Right lobe of liver (tissue), 6 donors: ENCODE results near the gene MUC5B. TPM values are rescaled to one million over a fixed set of nuclear protein-coding genes. Genes with fewer than 3 reads are reported as not detected.

Source experiments
- ATAC-seq, 4 donors: fragments of 200-7000 bp; cut with Tn5 transposase; one replicate each; pipeline ENCODE4 v1.9.1; 2020; ENCODE audit warnings: mild to moderate bottlenecking in 4 of 4, moderate library complexity in 4 of 4
- DNase-seq, 3 donors: peaks; one replicate each; pipeline ENCODE4 v3.0.0-alpha.2; 2020
- H3K27ac ChIP-seq, 3 donors: fragments of 200-600 bp; one replicate each; pipeline ENCODE4 v1.8.0; 2022
- H3K27me3 ChIP-seq, 2 donors: fragments of 200-600 bp; one replicate each; pipeline ENCODE4 v1.8.0; 2022
- H3K36me3 ChIP-seq, 4 donors: fragments of 200-600 bp; sonication (generic) in 1 of 4; one replicate each; pipeline versions ENCODE4 v1.5.1 to v1.8.0; 2017 to 2022; ENCODE audit warnings: control low read depth in 1 of 4
- H3K4me1 ChIP-seq, 4 donors: fragments of 200-600 bp; sonication (generic) in 1 of 4; one replicate each; pipeline versions ENCODE4 v1.5.1 to v1.8.0; 2017 to 2022; ENCODE audit warnings: control low read depth in 1 of 4
- H3K4me3 ChIP-seq, 3 donors: fragments of 200-600 bp; one replicate each; pipeline ENCODE4 v1.8.0; 2022
- H3K9me3 ChIP-seq, 4 donors: fragments of 200-600 bp; sonication (generic) in 1 of 4; one replicate each; pipeline versions ENCODE4 v1.5.1 to v1.8.0; 2017 to 2022; ENCODE audit warnings: control low read depth in 1 of 4
- POLR2A ChIP-seq: fragments of 450-650 bp; IDR thresholded peaks from one replicate; pipeline ENCODE4 v1.6.1; 2017; ENCODE audit warnings: antibody characterized with exemption, mild to moderate bottlenecking
- WGBS: methylation state at CpG from one replicate; pipeline ENCODE4 v1.1.6; 2018; ENCODE audit warnings: low coverage, low lambda C conversion rate; ENCODE audit not compliant: insufficient coverage; ENCODE audit errors: missing lambda C conversion rate; 5-methylcytosine and 5-hydroxymethylcytosine counted together
- intact Hi-C, 2 donors: fragments of 100-400 bp; cut with DNase I; formaldehyde crosslinking; loops; one replicate each; pipeline versions ENCODE4 v1.11.2 to v1.14.1; 2022
- total RNA-seq, 6 experiments: library from RNA; depleted of rRNA in 2 of 6; stranded (reverse); fragments of >200 nt in 2 of 6; fragmentation: NEBNext Ultra II Directional in 3 of 6; extraction: Animal tissue kit (Norgen Biotek cat#: 25700) in 3 of 6; gene quantifications; one replicate each; pipeline versions ENCODE4 v1.1.0 to v1.2.4, GENCODE V29; 2016 to 2023
- TF ChIP-seq, protein P1 (sequence below), 4 donors: fragments of 200-600 bp in 3 of 4; fragments of 450-650 bp in 1 of 4; IDR thresholded peaks; one replicate each; pipeline versions ENCODE4 v1.5.1 to v1.8.0; 2016 to 2022; ENCODE audit warnings: antibody characterized with exemption in 4 of 4, mild to moderate bottlenecking in 2 of 4
- donor health status: DM: no; HTN: yes; CAD: no.
- donor health status: DM: no; HTN: no; CAD: no.
- donor health status: DM: no; HTN: no; CAD: no.
- donor health status: DM: no; HTN: yes; CAD: no.
- donor health status: DM: no; HTN: yes; CAD: no.

Gene MUC5B
- total RNA-seq, 6 experiments from 2014 or later = 0.06 to 3.7 (median 0.78) TPM

DNA sequence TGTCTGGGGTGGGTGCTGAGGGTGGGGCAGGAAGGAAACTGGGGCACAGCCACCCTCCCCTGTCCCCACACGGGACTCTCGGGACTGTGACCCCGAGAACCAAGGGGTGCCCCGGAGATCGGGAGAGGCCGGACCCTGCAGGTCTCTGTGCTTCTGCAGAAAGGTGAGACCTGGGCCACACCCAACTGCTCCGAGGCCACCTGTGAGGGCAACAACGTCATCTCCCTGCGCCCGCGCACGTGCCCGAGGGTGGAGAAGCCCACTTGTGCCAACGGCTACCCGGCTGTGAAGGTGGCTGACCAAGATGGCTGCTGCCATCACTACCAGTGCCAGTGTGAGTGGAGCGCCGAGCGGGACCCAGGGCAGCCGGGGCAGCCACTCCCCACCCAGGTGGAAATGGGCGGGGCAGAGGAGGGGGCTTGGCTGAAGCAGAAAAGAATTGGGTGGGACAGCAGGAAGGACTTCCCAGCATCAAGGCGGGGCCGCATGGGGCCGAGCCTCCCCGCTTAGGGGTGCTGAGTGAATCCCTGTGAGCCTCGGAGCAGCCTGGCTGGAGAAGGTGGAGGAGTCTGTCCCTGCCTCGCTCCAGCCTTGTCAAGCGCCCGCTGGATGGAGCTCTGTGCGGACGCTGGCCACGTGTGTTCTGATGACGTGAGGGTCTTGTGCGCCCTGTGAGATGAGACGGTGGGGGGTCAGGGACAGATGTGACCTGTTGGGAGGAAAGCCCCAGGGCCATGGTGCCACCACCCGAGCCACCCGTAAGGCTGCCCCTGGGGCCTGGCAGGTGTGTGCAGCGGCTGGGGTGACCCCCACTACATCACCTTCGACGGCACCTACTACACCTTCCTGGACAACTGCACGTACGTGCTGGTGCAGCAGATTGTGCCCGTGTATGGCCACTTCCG is 29.3 kb upstream of the MUC5B start:
- peak in 2 of 3 donors; percentile 16 to 53 for DNase-seq
- Histone ChIP-seq H3K9me3 (no peaks in the 10 kb centered on the region), H3K4me3 (no peak overlapping the region), H3K4me1 (no peaks in the 10 kb centered on the region), H3K27me3 (no peaks in the 10 kb centered on the region), H3K36me3 (no peaks in the 10 kb centered on the region), H3K27ac (no peak overlapping the region)
- intact Hi-C loops = no loop called here
- no peak for ATAC-seq
- TF ChIP-seq, protein P1, sequence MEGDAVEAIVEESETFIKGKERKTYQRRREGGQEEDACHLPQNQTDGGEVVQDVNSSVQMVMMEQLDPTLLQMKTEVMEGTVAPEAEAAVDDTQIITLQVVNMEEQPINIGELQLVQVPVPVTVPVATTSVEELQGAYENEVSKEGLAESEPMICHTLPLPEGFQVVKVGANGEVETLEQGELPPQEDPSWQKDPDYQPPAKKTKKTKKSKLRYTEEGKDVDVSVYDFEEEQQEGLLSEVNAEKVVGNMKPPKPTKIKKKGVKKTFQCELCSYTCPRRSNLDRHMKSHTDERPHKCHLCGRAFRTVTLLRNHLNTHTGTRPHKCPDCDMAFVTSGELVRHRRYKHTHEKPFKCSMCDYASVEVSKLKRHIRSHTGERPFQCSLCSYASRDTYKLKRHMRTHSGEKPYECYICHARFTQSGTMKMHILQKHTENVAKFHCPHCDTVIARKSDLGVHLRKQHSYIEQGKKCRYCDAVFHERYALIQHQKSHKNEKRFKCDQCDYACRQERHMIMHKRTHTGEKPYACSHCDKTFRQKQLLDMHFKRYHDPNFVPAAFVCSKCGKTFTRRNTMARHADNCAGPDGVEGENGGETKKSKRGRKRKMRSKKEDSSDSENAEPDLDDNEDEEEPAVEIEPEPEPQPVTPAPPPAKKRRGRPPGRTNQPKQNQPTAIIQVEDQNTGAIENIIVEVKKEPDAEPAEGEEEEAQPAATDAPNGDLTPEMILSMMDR (IDR thresholded peaks at IDR 0.05) = no peak
- TF ChIP-seq POLR2A = no peak
- WGBS = 69% methylated on average over 6 of the region's 43 CpGs

DNA sequence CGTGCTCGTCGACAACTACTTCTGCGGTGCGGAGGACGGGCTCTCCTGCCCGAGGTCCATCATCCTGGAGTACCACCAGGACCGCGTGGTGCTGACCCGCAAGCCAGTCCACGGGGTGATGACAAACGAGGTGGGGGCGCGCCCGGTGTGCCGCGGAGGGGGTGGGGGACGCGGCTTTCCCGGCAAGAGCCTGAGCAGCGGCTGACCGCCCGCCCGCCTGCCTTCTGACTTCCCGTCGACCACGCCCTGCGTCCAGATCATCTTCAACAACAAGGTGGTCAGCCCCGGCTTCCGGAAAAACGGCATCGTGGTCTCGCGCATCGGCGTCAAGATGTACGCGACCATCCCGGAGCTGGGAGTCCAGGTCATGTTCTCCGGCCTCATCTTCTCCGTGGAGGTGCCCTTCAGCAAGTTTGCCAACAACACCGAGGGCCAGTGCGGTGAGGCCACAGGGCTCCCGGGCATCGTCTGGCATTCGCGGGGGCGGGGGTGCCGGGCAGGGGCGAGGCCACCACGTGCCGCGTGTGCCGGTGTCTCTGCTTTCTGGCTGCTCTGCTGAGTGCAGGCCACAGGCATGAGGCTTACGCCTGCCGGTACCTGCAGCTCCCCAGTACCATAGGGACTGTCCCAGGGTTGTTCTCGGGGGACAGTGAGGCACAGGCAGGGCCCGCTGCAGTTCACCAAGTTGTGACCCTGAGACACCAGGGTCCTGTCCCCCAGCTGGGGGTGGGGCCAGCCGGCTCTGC is 28.5 kb upstream of the MUC5B start:
- TF ChIP-seq, protein P1 (IDR thresholded peaks at IDR 0.05) = no peak
- TF ChIP-seq POLR2A = no peak

DNA sequence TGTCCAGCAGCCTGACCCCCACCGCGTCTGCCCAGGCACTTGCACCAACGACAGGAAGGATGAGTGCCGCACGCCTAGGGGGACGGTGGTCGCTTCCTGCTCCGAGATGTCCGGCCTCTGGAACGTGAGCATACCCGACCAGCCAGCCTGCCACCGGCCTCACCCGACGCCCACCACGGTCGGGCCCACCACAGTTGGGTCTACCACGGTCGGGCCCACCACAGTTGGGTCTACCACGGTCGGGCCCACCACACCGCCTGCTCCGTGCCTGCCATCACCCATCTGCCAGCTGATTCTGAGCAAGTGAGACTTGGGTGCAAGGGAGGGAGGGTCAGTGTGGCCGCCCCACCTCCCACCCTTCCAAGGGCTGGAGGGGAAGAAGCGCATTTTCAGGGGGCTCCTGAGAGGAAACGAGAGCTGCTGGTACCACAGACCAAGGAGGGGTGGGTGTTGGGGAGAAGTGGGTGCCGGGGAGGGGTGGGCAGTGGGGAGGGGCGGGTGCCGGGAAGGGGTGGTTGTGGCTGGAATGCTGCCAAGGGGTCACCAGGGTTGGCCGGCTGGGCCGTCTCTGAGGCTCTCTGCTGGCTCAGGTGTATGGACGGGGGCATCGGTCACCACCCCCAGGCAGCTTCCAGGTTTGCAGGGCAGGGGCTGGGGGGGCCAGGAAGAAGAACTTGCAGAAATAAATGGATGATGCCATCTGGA is 27.7 kb upstream of the MUC5B start:
- H3K36me3 ChIP-seq = no peaks in the 10 kb centered on the region
- no peaks in the 10 kb centered on the region for H3K9me3 ChIP-seq
- WGBS = 88% methylated on average over 10 of the region's 32 CpGs
- no peak for TF ChIP-seq POLR2A
- TF ChIP-seq, protein P1 (IDR thresholded peaks at IDR 0.05) = no peak
- no peak overlapping the region for H3K4me3 ChIP-seq
- no peak for ATAC-seq
- peak; percentile 19 to 52 (median 21) for DNase-seq
- intact Hi-C loops = no loop called here
- H3K27me3 ChIP-seq = no peaks in the 10 kb centered on the region
- no peak overlapping the region for H3K27ac ChIP-seq
- no peaks in the 10 kb centered on the region for H3K4me1 ChIP-seq

More for the DNA sequence above, 28.5 kb upstream of the MUC5B start:
- Histone ChIP-seq H3K27ac (no peak overlapping the region), H3K36me3 (no peaks in the 10 kb centered on the region), H3K27me3 (no peaks in the 10 kb centered on the region), H3K4me3 (no peak overlapping the region), H3K9me3 (no peaks in the 10 kb centered on the region), H3K4me1 (no peaks in the 10 kb centered on the region)
- DNase-seq (peak in 2 of 3 donors; percentile 7 to 50), ATAC-seq (no peak)
- WGBS = no CpG with 5 or more reads among the region's 59 CpGs
- intact Hi-C loops = no loop called here

DNA sequence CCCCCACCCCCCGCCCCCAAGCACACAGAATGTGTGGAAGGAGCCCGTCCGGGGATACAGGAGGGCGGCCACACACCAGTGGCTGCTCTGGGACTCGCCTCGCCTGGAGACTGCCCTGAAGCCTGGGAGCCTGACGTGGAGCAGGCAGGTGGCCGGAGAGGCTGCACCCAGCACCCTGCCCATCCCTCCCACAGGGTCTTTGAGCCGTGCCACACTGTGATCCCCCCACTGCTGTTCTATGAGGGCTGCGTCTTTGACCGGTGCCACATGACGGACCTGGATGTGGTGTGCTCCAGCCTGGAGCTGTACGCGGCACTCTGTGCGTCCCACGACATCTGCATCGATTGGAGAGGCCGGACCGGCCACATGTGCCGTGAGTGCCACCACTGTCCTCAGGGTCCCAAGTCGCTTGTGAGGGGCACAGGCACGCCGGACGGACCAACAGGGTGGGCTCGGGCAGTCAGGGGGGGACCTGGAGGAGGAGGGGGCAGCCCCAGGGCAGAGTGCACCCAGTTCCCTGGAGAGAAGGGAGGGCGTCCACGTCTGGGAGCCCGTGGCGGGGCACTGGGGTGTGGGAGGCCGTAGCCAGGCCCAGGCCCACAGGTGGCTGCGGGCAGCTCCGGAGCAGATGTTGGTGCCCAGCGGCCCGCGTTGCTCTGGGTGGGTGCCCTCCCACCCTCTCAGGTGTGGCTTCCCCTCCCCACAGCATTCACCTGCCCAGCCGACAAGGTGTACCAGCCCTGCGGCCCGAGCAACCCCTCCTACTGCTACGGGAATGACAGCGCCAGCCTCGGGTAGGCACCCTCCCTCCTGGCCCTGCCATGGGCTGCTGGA is 27.0 kb upstream of the MUC5B start:
- 80% methylated on average over 1 of the region's 41 CpGs for WGBS
- intact Hi-C loops = no loop called here

More for the DNA sequence above, 27.0 kb upstream of the MUC5B start:
- Histone ChIP-seq H3K9me3 (no peaks in the 10 kb centered on the region), H3K4me3 (no peak overlapping the region), H3K4me1 (no peaks in the 10 kb centered on the region), H3K36me3 (no peaks in the 10 kb centered on the region), H3K27ac (no peak overlapping the region), H3K27me3 (no peaks in the 10 kb centered on the region)
- ATAC-seq (no peak), DNase-seq (peak in 2 of 3 donors; percentile 19 to 47)
- TF ChIP-seq POLR2A = no peak
- TF ChIP-seq, protein P1 (IDR thresholded peaks at IDR 0.05) = no peak
